B cell (primary cell): ENCODE data around the gene PSMD11. TPM values are rescaled to one million over a fixed set of nuclear protein-coding genes. Genes with fewer than 3 reads are reported as not detected.

Experiments used
- ATAC-seq: fragments of 200-7000 bp; cut with Tn5 transposase; one replicate; pipeline ENCODE4 v1.10.0; 2021; ENCODE audit warnings: low read depth, mild to moderate bottlenecking, moderate number of reproducible peaks, moderate library complexity
- CTCF ChIA-PET: fragments of 350-600 bp; sonication (Branson Sonifier 250); formaldehyde crosslinking; loops from one replicate; lab custom pipeline; 2021; ENCODE audit warnings: antibody characterized with exemption, inconsistent platforms; lab: Charles Lee
- POLR2A ChIA-PET: fragments of 350-600 bp; sonication (Branson Sonifier 250); formaldehyde crosslinking; loops from one replicate; lab custom pipeline; 2021; ENCODE audit warnings: antibody characterized with exemption; lab: Charles Lee
- DNase-seq: peaks from one replicate; pipeline ENCODE4 v3.0.0; 2013
- H2AFZ ChIP-seq: 2 replicates; pipeline ENCODE4 v1.6.1; 2012; ENCODE audit warnings: mild to moderate bottlenecking, low read depth, low read length; ENCODE audit not compliant: insufficient read depth, poor library complexity, severe bottlenecking
- H3K27ac ChIP-seq, 2 donors: 1 replicate in 1 of 2; 2 replicates in 1 of 2; pipeline ENCODE4 v1.5.1; 2012 to 2013; ENCODE audit warnings: low read length in 2 of 2, mild to moderate bottlenecking in 2 of 2, moderate library complexity in 1 of 2
- H3K27me3 ChIP-seq, 4 experiments: fragments of 200-600 bp in 1 of 4; sonication (generic) in 1 of 4; replicated peaks in 1 of 4; 1 replicate in 2 of 4; 2 replicates in 2 of 4; pipeline versions ENCODE4 v1.6.1 to v1.7.0; 2013 to 2016; ENCODE audit warnings: low read length in 3 of 4, mild to moderate bottlenecking in 2 of 4, mixed read lengths in 1 of 4, moderate library complexity in 1 of 4; ENCODE audit not compliant: insufficient read depth in 4 of 4, control insufficient read depth in 3 of 4; ENCODE audit errors: control extremely low read depth in 1 of 4
- H3K36me3 ChIP-seq, 2 experiments: replicated peaks in 1 of 2; 1 replicate in 1 of 2; 2 replicates in 1 of 2; pipeline versions ENCODE4 v1.6.1 to v1.7.1; 2013; ENCODE audit warnings: low read length in 1 of 2; ENCODE audit not compliant: insufficient read depth in 2 of 2, control insufficient read depth in 1 of 2; ENCODE audit errors: control extremely low read depth in 1 of 2, extremely low read depth in 1 of 2
- H3K4me1 ChIP-seq, 2 donors: fragments of 200-600 bp in 1 of 2; sonication (generic) in 1 of 2; 1 replicate in 1 of 2; 2 replicates in 1 of 2; pipeline versions ENCODE4 v1.5.1 to v1.6.1; 2013 to 2017; ENCODE audit warnings: low read length in 2 of 2; ENCODE audit not compliant: control insufficient read depth in 2 of 2, insufficient read depth in 2 of 2
- H3K4me2 ChIP-seq: replicated peaks from 2 replicates; pipeline ENCODE3; 2012; ENCODE audit warnings: mild to moderate bottlenecking, low read depth, low read length; ENCODE audit not compliant: poor library complexity, severe bottlenecking
- H3K4me3 ChIP-seq, 5 experiments: fragments of 200-600 bp in 1 of 5; sonication (generic) in 1 of 5; 1 replicate in 3 of 5; 2 replicates in 2 of 5; pipeline versions ENCODE4 v1.5.1 to v1.7.0; 2011 to 2016; ENCODE audit warnings: low read length in 4 of 5, mild to moderate bottlenecking in 4 of 5, low read depth in 2 of 5, control low read depth in 1 of 5, moderate library complexity in 1 of 5; ENCODE audit not compliant: insufficient read depth in 1 of 5; ENCODE audit errors: control extremely low read depth in 1 of 5, extremely low read depth in 1 of 5
- H3K79me2 ChIP-seq: fragments of 200-600 bp; sonication (generic); one replicate; pipeline ENCODE4 v1.6.0; 2016; ENCODE audit warnings: low read length; ENCODE audit not compliant: control insufficient read depth, insufficient read depth
- H3K9ac ChIP-seq: fragments of 200-600 bp; sonication (generic); 2 replicates; pipeline ENCODE4 v1.6.1; 2017; ENCODE audit warnings: mild to moderate bottlenecking, low read length, moderate library complexity
- H3K9me3 ChIP-seq, 3 donors: one replicate each; pipeline versions ENCODE4 v1.6.1 to v1.7.1; 2013; ENCODE audit warnings: low read length in 2 of 3; ENCODE audit not compliant: control insufficient read depth in 2 of 3, insufficient read depth in 1 of 3; ENCODE audit errors: control extremely low read depth in 1 of 3
- H4K20me1 ChIP-seq: 2 replicates; pipeline ENCODE4 v1.6.0; 2012; ENCODE audit warnings: mild to moderate bottlenecking, low read length; ENCODE audit not compliant: insufficient read depth, control insufficient read depth, poor library complexity, severe bottlenecking
- H3K27ac Mint-ChIP-seq: one replicate; pipeline ENCODE4 v1.8.0; 2021; ENCODE audit warnings: mixed read lengths
- H3K27me3 Mint-ChIP-seq: one replicate; pipeline ENCODE4 v1.8.0; 2021; ENCODE audit warnings: mixed read lengths
- H3K4me1 Mint-ChIP-seq: one replicate; pipeline ENCODE4 v1.8.0; 2021; ENCODE audit warnings: mixed read lengths
- H3K4me3 Mint-ChIP-seq: one replicate; pipeline ENCODE4 v1.8.0; 2021; ENCODE audit warnings: mixed read lengths
- H3K9me3 Mint-ChIP-seq: one replicate; pipeline ENCODE4 v1.8.0; 2022; ENCODE audit warnings: mixed read lengths; ENCODE audit not compliant: insufficient read depth
- CTCF ChIP-seq: fragments of 200-600 bp; IDR thresholded peaks from one replicate; pipeline ENCODE4 v1.8.0; 2022; ENCODE audit warnings: antibody characterized with exemption, mild to moderate bottlenecking
- EZH2 ChIP-seq: IDR thresholded peaks from 2 replicates; pipeline ENCODE4 v1.6.1; 2012; ENCODE audit warnings: borderline replicate concordance, low read depth, mild to moderate bottlenecking, moderate library complexity, low read length; ENCODE audit not compliant: insufficient read depth, poor library complexity, severe bottlenecking
- WGBS: methylation state at CpG from one replicate; pipeline ENCODE4 v1.1.5; 2013; ENCODE audit warnings: missing lambda C conversion rate; ENCODE audit not compliant: insufficient coverage; 5-methylcytosine and 5-hydroxymethylcytosine counted together
- intact Hi-C: fragments of 100-400 bp; cut with micrococcal nuclease; formaldehyde crosslinking; loops from one replicate; pipeline ENCODE4 v1.10.0; 2022
- polyA plus RNA-seq: library from polyadenylated mRNA; depleted of rRNA; stranded (reverse); fragments of >200 nt; gene quantifications from 2 replicates; pipeline ENCODE4 v1.2.3, GENCODE V29; 2012
- total RNA-seq, 2 donors: library from RNA; stranded (reverse); fragments of 120-200 nt in 1 of 2; gene quantifications; 1 replicate in 1 of 2; 2 replicates in 1 of 2; pipeline versions ENCODE4 v1.2.3 to v1.2.4, GENCODE V29; 2013 to 2022

The PSMD11 gene
- total and polyA plus RNA-seq, 2 donors (not counting 1 experiment from before 2014, with no cell fraction given): 23.8 to 73.4 TPM

- H3K36me3 ChIP-seq: no peaks in the 10 kb centered on the region
- no peaks in the 10 kb centered on the region for H3K79me2 ChIP-seq
- ATAC-seq: no peak
- H3K4me1 ChIP-seq: peaks cover 48 to 58% of the 10 kb centered on the region in 2 donors
- intact Hi-C loops: no loop called here
- no peak overlapping the region for H3K9ac ChIP-seq
- 60% methylated on average over 1 of the region's 3 CpGs for WGBS
- no peaks in the 10 kb centered on the region for H3K27me3 ChIP-seq
- no peaks in the 10 kb centered on the region for H4K20me1 ChIP-seq
- no peak for TF ChIP-seq EZH2
- TF ChIP-seq CTCF: no peak
- Mint-ChIP-seq H3K4me3 (no peak overlapping the region), H3K27ac (no peak overlapping the region), H3K9me3 (no peaks in the 10 kb centered on the region), H3K4me1 (peaks cover 60% of the 10 kb centered on the region), H3K27me3 (no peaks in the 10 kb centered on the region)
- no peak overlapping the region for H3K27ac ChIP-seq
- no peaks in the 10 kb centered on the region for H3K9me3 ChIP-seq
- no peak for DNase-seq
- ChIA-PET CTCF (interaction anchor here (1.6 kb wide), 1 partner anchor 30 kb away, joined by 3 read pairs; no protein-coding TSS in a partner anchor), POLR2A (no interaction called here)
- no peak overlapping the region for H3K4me3 ChIP-seq
- H3K4me2 ChIP-seq: no peak overlapping the region
- no peak overlapping the region for H2AFZ ChIP-seq
Observed at GRCh38 chr17:32513579-32513978, 69.3 kb downstream of the PSMD11 start.

GRCh38 chr17:32514606-32515005, 70.3 kb downstream of the PSMD11 start:
- peak overlapping the region in 1 of 2 donors; percentile 66 for H3K27ac ChIP-seq
- H3K27ac Mint-ChIP-seq: no peak overlapping the region
- DNase-seq (no peak), ATAC-seq (no peak)
- H3K9me3 ChIP-seq: no peaks in the 10 kb centered on the region
- no peak for TF ChIP-seq CTCF
- no peak for TF ChIP-seq EZH2
- H3K4me2 ChIP-seq: no peak overlapping the region
- POLR2A ChIA-PET: interaction anchor here (1.3 kb wide), 1 partner anchor 11 kb away, joined by 3 read pairs; no protein-coding TSS in a partner anchor
- H3K9ac ChIP-seq: no peak overlapping the region
- H3K36me3 ChIP-seq: no peaks in the 10 kb centered on the region
- CTCF ChIA-PET: interaction anchor here (0.5 to 0.6 kb wide), 2 partner anchors 32 to 1583 kb away, joined by 3 to 4 read pairs; no protein-coding TSS in a partner anchor
- no peaks in the 10 kb centered on the region for H3K27me3 Mint-ChIP-seq
- no peak overlapping the region for H3K4me3 Mint-ChIP-seq
- intact Hi-C loops: no loop called here
- no peaks in the 10 kb centered on the region for H3K79me2 ChIP-seq
- H3K27me3 ChIP-seq: no peaks in the 10 kb centered on the region
- WGBS: 100% methylated on average over 4 of the region's 4 CpGs
- peaks cover 63% of the 10 kb centered on the region for H3K4me1 Mint-ChIP-seq
- H3K4me3 ChIP-seq: no peak overlapping the region
- peaks cover 52 to 62% of the 10 kb centered on the region in 2 donors for H3K4me1 ChIP-seq
- no peaks in the 10 kb centered on the region for H4K20me1 ChIP-seq
- no peak overlapping the region for H2AFZ ChIP-seq
- no peaks in the 10 kb centered on the region for H3K9me3 Mint-ChIP-seq
